Stimulated activated naive CD8-positive, alpha-beta T cell treated with anti-CD3 and anti-CD28 coated beads, Interleukin-15, Interleukin-2, amounts not matched to agents 100 ng/mL and 50 ng/mL, for 24 hours (primary cell): ENCODE results near the gene SPECC1L.
A peak's percentile ranks its signal among the peaks of the same experiment; 100 is the strongest.

Source experiments
- H3K27ac Mint-ChIP-seq: one replicate; pipeline ENCODE4 v1.8.0; 2021; ENCODE audit warnings: mild to moderate bottlenecking, mixed read lengths
- H3K27me3 Mint-ChIP-seq: one replicate; pipeline ENCODE4 v1.8.0; 2021; ENCODE audit warnings: mixed read lengths
- H3K36me3 Mint-ChIP-seq: one replicate; pipeline ENCODE4 v1.8.0; 2021; ENCODE audit warnings: low read depth, mixed read lengths
- H3K4me1 Mint-ChIP-seq: one replicate; pipeline ENCODE4 v1.8.0; 2021; ENCODE audit warnings: low read depth, mixed read lengths
- H3K4me3 Mint-ChIP-seq: one replicate; pipeline ENCODE4 v1.8.0; 2021; ENCODE audit warnings: mild to moderate bottlenecking, mixed read lengths
- H3K9me3 Mint-ChIP-seq: one replicate; pipeline ENCODE4 v1.8.0; 2021; ENCODE audit warnings: mixed read lengths

The SPECC1L gene

DNA sequence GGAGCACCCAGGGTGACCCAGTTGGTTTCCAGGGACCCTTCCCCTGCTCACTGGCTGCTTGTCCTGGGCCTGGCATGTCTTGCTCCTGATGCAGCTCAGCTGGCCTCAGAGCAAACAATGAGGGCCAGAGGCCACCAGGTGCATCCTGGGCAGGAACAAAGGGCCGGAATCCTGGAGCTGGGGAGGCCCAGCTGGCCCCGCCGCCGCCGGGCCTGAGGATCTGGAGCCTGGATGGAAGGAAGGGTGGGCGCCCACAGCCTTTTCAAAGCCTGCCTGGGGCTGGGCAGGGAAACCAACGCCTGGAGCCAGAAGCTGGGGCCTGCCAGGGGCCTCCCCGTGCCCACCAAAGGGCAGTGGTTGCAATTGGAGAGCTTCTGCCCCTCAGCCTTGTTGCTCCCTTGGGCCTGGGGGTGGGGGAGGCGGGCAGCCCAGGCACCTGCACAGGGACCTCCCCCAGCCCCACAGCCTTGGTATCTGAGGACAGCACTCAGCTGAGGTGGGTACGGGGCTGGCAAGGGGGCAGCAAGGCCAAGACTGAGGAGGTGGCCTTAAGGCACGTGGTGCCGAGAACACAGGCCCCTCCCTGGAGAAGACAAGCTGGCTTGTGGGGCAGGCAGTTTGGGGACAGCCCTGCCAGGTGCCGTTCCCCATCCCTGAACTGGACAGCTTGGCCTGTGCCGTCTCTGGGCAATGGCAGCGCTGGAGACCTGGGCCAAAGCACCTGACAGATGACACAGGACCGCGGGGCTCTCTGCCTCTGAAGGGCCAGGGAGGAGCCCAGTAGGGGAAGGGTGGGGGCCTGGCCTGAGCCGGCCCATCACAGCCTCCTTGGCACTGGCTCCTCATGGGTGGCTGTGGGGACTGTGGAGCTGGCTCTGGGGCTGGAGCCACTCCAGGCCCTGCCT lies 149.7 kb downstream of the SPECC1L start:
- Mint-ChIP-seq H3K36me3 (peaks cover 2% of the 10 kb centered on the region), H3K9me3 (no peaks in the 10 kb centered on the region), H3K27me3 (no peaks in the 10 kb centered on the region), H3K27ac (no peak overlapping the region), H3K4me3 (no peak overlapping the region), H3K4me1 (peaks cover 9% of the 10 kb centered on the region)

- no peak overlapping the region for H3K27ac Mint-ChIP-seq
- H3K36me3 Mint-ChIP-seq, result peaks cover 4% of the 10 kb centered on the region
- H3K4me1 Mint-ChIP-seq, result peaks cover 16% of the 10 kb centered on the region
- H3K9me3 Mint-ChIP-seq, result no peaks in the 10 kb centered on the region
- no peaks in the 10 kb centered on the region for H3K27me3 Mint-ChIP-seq
- no peak overlapping the region for H3K4me3 Mint-ChIP-seq
Measured at GRCh38 chr22:24420977-24421343, 150.3 kb downstream of the SPECC1L start.

DNA sequence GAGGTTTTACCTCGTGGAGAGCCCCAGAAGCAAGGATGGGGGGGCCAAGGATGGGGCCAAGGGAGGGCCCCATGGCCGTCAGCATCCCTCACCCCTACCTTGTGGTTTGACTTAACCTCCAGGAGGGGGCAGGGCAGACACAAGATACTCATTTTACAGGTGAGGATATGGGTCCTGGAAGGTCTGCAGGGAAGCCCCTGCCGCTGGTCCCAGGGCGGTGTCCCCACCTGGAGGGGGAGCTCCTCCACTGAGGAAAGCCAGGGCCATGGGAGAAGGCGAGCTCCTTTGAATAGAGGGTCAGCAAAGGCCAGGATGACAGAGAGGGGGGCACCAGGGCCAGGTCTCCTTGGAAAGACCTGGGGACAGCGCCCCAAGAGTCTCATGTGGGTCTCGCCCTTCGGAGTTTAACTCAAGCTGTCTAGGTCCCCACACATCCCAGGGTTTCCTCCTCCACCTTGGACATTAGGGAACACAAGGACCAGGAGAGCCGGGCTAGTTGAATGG lies 150.8 kb downstream of the SPECC1L start:
- H3K27ac Mint-ChIP-seq, result no peak overlapping the region
- H3K4me1 Mint-ChIP-seq, result peaks cover 21% of the 10 kb centered on the region
- peaks cover 4% of the 10 kb centered on the region for H3K36me3 Mint-ChIP-seq
- no peaks in the 10 kb centered on the region for H3K27me3 Mint-ChIP-seq
- no peaks in the 10 kb centered on the region for H3K9me3 Mint-ChIP-seq
- no peak overlapping the region for H3K4me3 Mint-ChIP-seq

DNA sequence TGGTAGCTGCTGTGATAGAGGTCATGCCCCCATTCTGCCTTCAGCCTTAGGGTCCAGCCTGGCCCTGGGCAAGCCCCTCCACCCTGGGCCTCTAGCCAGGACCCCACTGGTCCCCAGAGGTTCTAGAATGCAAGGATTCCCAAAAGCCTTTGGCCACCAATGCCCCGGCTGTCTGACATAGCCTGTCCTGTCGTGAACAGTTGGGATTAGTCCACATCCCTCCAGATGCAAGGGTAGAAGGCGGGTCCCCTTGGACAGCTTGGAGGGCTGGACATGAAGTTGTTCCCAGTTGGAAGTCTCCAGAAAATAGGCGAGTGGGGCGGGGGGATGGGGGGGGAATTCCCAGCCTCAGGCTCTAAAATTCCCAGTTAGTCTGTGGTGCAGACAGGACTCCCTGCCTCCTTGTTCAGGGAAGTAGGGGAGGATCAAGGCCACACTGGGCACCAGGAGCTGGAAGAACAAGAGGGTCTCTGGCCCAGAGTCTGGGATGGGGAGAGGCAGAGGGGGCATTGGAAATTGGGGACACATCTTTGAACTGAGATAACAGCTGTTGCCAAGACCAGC lies 151.6 kb downstream of the SPECC1L start:
- Mint-ChIP-seq H3K4me1 (peaks cover 28% of the 10 kb centered on the region), H3K9me3 (no peaks in the 10 kb centered on the region), H3K27me3 (no peaks in the 10 kb centered on the region), H3K36me3 (peaks cover 4% of the 10 kb centered on the region), H3K4me3 (peak overlapping the region; percentile 69), H3K27ac (no peak overlapping the region)

DNA sequence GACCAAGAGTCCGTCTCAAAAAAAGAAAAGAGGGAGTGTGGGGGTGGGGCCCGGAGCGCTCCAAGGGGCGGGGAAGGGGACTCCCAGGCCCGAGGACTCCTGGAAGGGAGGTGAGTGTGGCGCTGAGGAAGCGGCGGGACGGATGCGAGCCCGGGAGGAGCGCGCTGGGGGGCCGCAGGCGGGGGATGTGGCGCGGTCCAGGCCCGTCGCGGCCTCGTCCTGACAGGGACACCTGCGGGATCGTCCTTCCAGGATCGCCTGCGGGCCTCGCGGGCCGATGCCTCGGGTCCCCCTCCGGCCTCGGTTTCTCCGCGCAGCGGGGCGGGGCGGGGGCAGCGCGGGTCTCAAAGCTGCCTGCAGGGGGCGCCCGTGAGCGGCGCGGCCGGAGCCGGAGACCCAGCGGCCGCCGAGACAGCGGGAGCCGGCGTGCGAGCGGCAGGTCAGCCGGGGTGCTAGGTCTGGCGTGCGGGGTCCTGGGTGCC lies 152.9 kb downstream of the SPECC1L start:
- H3K9me3 Mint-ChIP-seq, result no peaks in the 10 kb centered on the region
- peaks cover 9% of the 10 kb centered on the region for H3K36me3 Mint-ChIP-seq
- peaks cover 32% of the 10 kb centered on the region for H3K4me1 Mint-ChIP-seq
- H3K27me3 Mint-ChIP-seq, result no peaks in the 10 kb centered on the region
- peak overlapping the region; percentile 68 for H3K27ac Mint-ChIP-seq
- peak overlapping the region; percentile 69 for H3K4me3 Mint-ChIP-seq

DNA sequence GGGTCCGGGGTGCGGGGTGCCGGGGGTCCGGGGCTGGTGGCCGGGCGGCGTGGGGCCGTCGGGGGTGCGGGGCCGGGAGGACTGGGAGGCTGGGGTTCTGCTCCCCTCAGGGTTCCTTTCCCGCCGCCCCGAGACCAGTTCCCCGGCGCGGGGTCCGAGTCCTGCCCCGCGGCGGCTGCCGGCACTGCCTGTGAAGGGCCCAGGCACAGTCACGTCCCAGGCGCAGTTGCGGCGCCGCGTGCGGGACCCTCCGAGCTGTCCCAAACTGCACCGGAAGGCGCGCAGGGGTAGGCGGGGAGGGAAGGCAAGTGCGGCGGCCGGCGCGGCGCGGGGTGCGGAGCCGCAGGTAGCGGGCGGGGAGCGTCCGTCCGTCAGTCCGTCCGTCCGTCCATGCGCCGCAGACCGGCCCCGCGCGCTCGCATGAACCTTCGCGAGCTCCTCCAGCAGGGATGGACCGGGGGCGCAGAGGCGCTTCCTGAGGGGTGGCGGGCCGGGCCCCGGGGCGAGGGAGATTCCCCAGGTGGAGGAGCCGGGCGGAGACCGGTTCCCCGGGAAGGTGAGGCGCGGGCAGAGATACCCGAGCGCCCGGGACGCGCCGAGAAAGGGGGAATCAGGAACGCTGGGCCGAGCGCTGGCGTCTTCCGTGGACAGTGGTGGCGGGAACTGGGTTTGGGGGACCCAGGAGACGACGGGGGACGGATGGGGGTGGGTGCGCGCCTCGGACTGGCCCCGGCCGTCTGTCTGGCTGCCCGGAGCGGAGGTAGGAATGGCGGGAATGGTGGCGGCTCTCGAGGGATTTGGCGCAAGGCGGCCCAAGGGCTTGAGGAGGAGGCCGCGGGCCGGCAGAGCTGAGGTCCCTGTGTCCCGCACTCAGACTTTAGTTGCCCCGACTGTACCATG lies 153.6 kb downstream of the SPECC1L start:
- H3K27me3 Mint-ChIP-seq, result no peaks in the 10 kb centered on the region
- H3K9me3 Mint-ChIP-seq, result no peaks in the 10 kb centered on the region
- H3K36me3 Mint-ChIP-seq, result peaks cover 11% of the 10 kb centered on the region
- peaks cover 36% of the 10 kb centered on the region for H3K4me1 Mint-ChIP-seq
- H3K27ac Mint-ChIP-seq, result peak overlapping the region; percentile 80
- H3K4me3 Mint-ChIP-seq, result peak overlapping the region; percentile 83

GRCh38 chr22:24424901-24425775 lies 154.5 kb downstream of the SPECC1L start:
- peak overlapping the region; percentile 95 for H3K27ac Mint-ChIP-seq
- H3K27me3 Mint-ChIP-seq, result no peaks in the 10 kb centered on the region
- peaks cover 11% of the 10 kb centered on the region for H3K36me3 Mint-ChIP-seq
- no peaks in the 10 kb centered on the region for H3K9me3 Mint-ChIP-seq
- peak overlapping the region; percentile 89 for H3K4me3 Mint-ChIP-seq
- H3K4me1 Mint-ChIP-seq, result peaks cover 45% of the 10 kb centered on the region

- peak overlapping the region; percentile 95 for H3K27ac Mint-ChIP-seq
- H3K36me3 Mint-ChIP-seq, result peaks cover 15% of the 10 kb centered on the region
- peak overlapping the region; percentile 89 for H3K4me3 Mint-ChIP-seq
- H3K9me3 Mint-ChIP-seq, result no peaks in the 10 kb centered on the region
- H3K27me3 Mint-ChIP-seq, result no peaks in the 10 kb centered on the region
- peaks cover 55% of the 10 kb centered on the region for H3K4me1 Mint-ChIP-seq
Measured at GRCh38 chr22:24426436-24426835, 155.8 kb downstream of the SPECC1L start.

- Mint-ChIP-seq H3K27ac (peak overlapping the region; percentile 95), H3K27me3 (no peaks in the 10 kb centered on the region), H3K36me3 (peaks cover 19% of the 10 kb centered on the region), H3K4me1 (peaks cover 59% of the 10 kb centered on the region), H3K4me3 (peak overlapping the region; percentile 89), H3K9me3 (no peaks in the 10 kb centered on the region)
Measured at GRCh38 chr22:24426851-24427499, 156.3 kb downstream of the SPECC1L start.

GRCh38 chr22:24427500-24428164 lies 157.0 kb downstream of the SPECC1L start, which contains the start of gene ADORA2A:
ADORA2A (plus strand) TSS chr22:24427599; CDS start chr22:24433405, 5,806 bp downstream.
- peaks cover 63% of the 10 kb centered on the region for H3K4me1 Mint-ChIP-seq
- H3K27me3 Mint-ChIP-seq, result no peaks in the 10 kb centered on the region
- no peaks in the 10 kb centered on the region for H3K9me3 Mint-ChIP-seq
- H3K27ac Mint-ChIP-seq, result peak within 1 kb of the TSS; percentile 95
- H3K4me3 Mint-ChIP-seq, result peak within 1 kb of the TSS; percentile 89
- peaks cover 19% of the 10 kb centered on the region for H3K36me3 Mint-ChIP-seq

GRCh38 chr22:24428751-24429410 lies 158.2 kb downstream of the SPECC1L start:
- Mint-ChIP-seq H3K4me3 (peak overlapping the region; percentile 89), H3K4me1 (peaks cover 75% of the 10 kb centered on the region), H3K36me3 (peaks cover 22% of the 10 kb centered on the region), H3K27ac (peak overlapping the region; percentile 95), H3K9me3 (no peaks in the 10 kb centered on the region), H3K27me3 (no peaks in the 10 kb centered on the region)

- Mint-ChIP-seq H3K4me3 (peak overlapping the region; percentile 89), H3K27ac (peak overlapping the region; percentile 95), H3K27me3 (no peaks in the 10 kb centered on the region), H3K36me3 (peaks cover 26% of the 10 kb centered on the region), H3K9me3 (no peaks in the 10 kb centered on the region), H3K4me1 (peaks cover 83% of the 10 kb centered on the region)
Measured at GRCh38 chr22:24429411-24430365, 159.1 kb downstream of the SPECC1L start.
